Gastroesophageal sphincter (tissue), 4 donors: ENCODE results near the gene ACSF2. TPM values are rescaled to one million over a fixed set of nuclear protein-coding genes. Genes with fewer than 3 reads are reported as not detected.

Experiments used
- ATAC-seq: fragments of 150-250 bp; one replicate; pipeline ENCODE4 v1.9.1; 2016; ENCODE audit warnings: mild to moderate bottlenecking, moderate library complexity
- H3K27ac ChIP-seq, 4 donors: fragments of 200-600 bp; sonication (generic) in 3 of 4; 1 replicate in 3 of 4; 2 replicates in 1 of 4; pipeline ENCODE4 v1.5.1; 2016 to 2019
- H3K27me3 ChIP-seq: fragments of 200-600 bp; sonication (generic); one replicate; pipeline ENCODE4 v1.5.1; 2019
- H3K36me3 ChIP-seq, 2 donors: fragments of 200-600 bp; sonication (generic); one replicate each; pipeline ENCODE4 v1.5.1; 2019; ENCODE audit warnings: control low read depth in 1 of 2
- H3K4me1 ChIP-seq, 3 donors: fragments of 200-600 bp; sonication (generic); 1 replicate in 2 of 3; 2 replicates in 1 of 3; pipeline ENCODE4 v1.5.1; 2016 to 2019; ENCODE audit warnings: control low read depth in 2 of 3
- H3K4me3 ChIP-seq, 2 donors: fragments of 200-600 bp; sonication (generic); one replicate each; pipeline ENCODE4 v1.5.1; 2019; ENCODE audit warnings: mild to moderate bottlenecking in 1 of 2, moderate library complexity in 1 of 2
- H3K9me3 ChIP-seq, 3 donors: fragments of 200-600 bp; sonication (generic); one replicate each; pipeline ENCODE4 v1.5.1; 2017 to 2019; ENCODE audit warnings: control low read depth in 2 of 3
- CTCF ChIP-seq, 4 experiments: fragments of 200-600 bp in 2 of 4; fragments of 450-650 bp in 2 of 4; sonication (generic) in 1 of 4; IDR thresholded peaks; one replicate each; pipeline ENCODE4 v1.5.1; 2017 to 2019; ENCODE audit warnings: antibody characterized with exemption in 4 of 4, mild to moderate bottlenecking in 2 of 4, moderate library complexity in 2 of 4
- EP300 ChIP-seq: sonication (generic); formaldehyde crosslinking; IDR thresholded peaks from one replicate; pipeline ENCODE4 v1.6.1; 2017; ENCODE audit warnings: antibody characterized with exemption, mild to moderate bottlenecking
- POLR2A ChIP-seq, 2 donors: fragments of 450-650 bp; IDR thresholded peaks; one replicate each; pipeline ENCODE4 v1.6.1; 2017; ENCODE audit warnings: antibody characterized with exemption in 2 of 2, mild to moderate bottlenecking in 2 of 2, moderate library complexity in 1 of 2
- POLR2AphosphoS5 ChIP-seq: sonication (generic); formaldehyde crosslinking; IDR thresholded peaks from one replicate; pipeline ENCODE4 v1.6.1; 2017; ENCODE audit warnings: antibody characterized with exemption
- WGBS, 2 donors: methylation state at CpG; one replicate each; pipeline ENCODE4 v1.1.5; 2018; ENCODE audit warnings: low coverage in 1 of 2; 5-methylcytosine and 5-hydroxymethylcytosine counted together
- total RNA-seq, 4 donors: library from RNA; depleted of rRNA; stranded (reverse); fragments of >200 nt; gene quantifications; one replicate each; pipeline ENCODE4 v1.1.0, GENCODE V29; 2016

Gene ACSF2
- total RNA-seq, 4 donors from 2014 or later = 11.5 to 23.3 (median 16.1) TPM

GRCh38 chr17:50477976-50478375 is 52.0 kb downstream of the ACSF2 start:
- Histone ChIP-seq H3K4me3 (peak overlapping the region in 1 of 2 donors; percentile 82), H3K27ac (peak overlapping the region; percentile 78 to 93 (median 88)), H3K27me3 (peaks cover 16% of the 10 kb centered on the region), H3K4me1 (peaks cover 0 to 43% (median 8%) of the 10 kb centered on the region in 3 donors), H3K36me3 (peaks cover 0 to 15% of the 10 kb centered on the region in 2 donors), H3K9me3 (no peaks in the 10 kb centered on the region)
- WGBS, 2 donors = 20 to 100% methylated on average over 1 of the region's 7 CpGs
- no peak for ATAC-seq
- no peak for TF ChIP-seq EP300
- no peak for TF ChIP-seq CTCF (IDR thresholded peaks at IDR 0.05)
- no peak for TF ChIP-seq POLR2AphosphoS5
- TF ChIP-seq POLR2A (IDR thresholded peaks at IDR 0.05) = no peak

DNA sequence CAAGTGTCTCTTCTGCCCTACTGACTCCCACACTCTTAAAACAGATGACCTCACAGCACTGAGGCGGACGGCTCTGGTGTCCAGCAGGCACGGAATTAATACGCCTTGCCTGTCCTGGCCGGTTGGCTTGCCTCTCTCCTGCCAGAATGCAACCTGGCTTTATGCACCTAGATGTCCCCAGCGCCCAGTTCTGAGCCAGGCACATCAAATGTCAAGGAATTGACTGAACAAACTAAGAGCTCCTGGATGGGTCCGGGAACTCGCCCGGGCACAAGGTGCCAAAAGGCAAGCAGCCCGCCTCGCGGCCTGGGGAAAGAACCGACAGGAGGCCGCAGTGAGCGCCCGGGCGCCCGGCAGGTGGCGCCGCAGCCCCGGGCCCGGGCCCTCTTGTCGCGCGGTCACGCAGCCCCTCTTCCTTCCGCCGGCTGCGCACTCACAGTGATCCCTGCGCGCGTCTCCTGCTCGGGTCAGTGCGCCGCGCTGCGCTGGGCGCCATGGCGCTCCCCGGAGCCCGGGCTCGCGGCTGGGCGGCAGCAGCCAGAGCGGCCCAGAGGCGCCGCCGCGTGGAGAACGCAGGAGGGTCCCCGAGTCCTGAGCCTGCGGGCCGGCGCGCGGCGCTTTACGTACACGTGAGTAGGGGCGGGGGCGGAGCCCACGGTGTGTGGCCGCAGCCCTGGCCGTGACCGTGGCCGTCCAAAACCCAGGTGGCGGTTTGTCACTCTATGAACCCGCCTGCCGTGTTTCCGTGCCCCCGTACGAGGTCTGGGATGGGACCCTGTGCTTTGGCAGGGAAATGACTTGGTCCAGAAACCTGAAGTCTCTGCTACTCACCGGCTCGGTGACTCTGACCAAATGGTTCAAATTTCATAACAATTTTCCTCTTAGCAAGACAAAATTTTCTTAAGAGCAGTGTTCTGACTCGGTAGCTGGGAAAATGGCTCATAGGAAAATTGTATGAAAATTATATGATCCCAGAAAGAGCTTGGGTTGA is 52.7 kb downstream of the ACSF2 start, which contains the start of gene RSAD1:
Gene RSAD1, plus strand, starts transcription at position 470 of the 991 bp plus-strand sequence. Its CDS starts 25 bp downstream, at position 495.
- Histone ChIP-seq H3K27me3 (peaks cover 16% of the 10 kb centered on the region), H3K4me1 (peaks cover 0 to 50% (median 8%) of the 10 kb centered on the region in 3 donors), H3K9me3 (no peaks in the 10 kb centered on the region), H3K27ac (peak within 1 kb of the TSS; percentile 78 to 93 (median 88)), H3K36me3 (peaks cover 0 to 19% of the 10 kb centered on the region in 2 donors), H3K4me3 (peak within 1 kb of the TSS; percentile 82 to 83)
- ATAC-seq = peak; percentile 87
- peak; percentile 74 for TF ChIP-seq POLR2AphosphoS5
- no peak for TF ChIP-seq EP300
- peak; percentile 92 to 96 for TF ChIP-seq POLR2A (IDR thresholded peaks at IDR 0.05)
- peak in 3 of 4 experiments; percentile 90 to 94 (median 93) for TF ChIP-seq CTCF (IDR thresholded peaks at IDR 0.05)
- WGBS, 2 donors = 0% methylated on average over 1 to 12 of the region's 75 CpGs

- H3K4me3 ChIP-seq = peak overlapping the region; percentile 82 to 83
- H3K9me3 ChIP-seq = no peaks in the 10 kb centered on the region
- 100% methylated on average over 1 of the region's 19 CpGs; no CpG with 5 or more reads in 1 of the 2 donors for WGBS, 2 donors
- peak; percentile 20 to 69 (median 45) for TF ChIP-seq CTCF (IDR thresholded peaks at IDR 0.05)
- TF ChIP-seq EP300 = no peak
- peak; percentile 36 for ATAC-seq
- H3K27me3 ChIP-seq = peaks cover 16% of the 10 kb centered on the region
- H3K27ac ChIP-seq = peak overlapping the region in 3 of 4 donors; percentile 86 to 93 (median 91)
- H3K4me1 ChIP-seq = peaks cover 0 to 52% (median 8%) of the 10 kb centered on the region in 3 donors
- peaks cover 0 to 24% of the 10 kb centered on the region in 2 donors for H3K36me3 ChIP-seq
Measured at GRCh38 chr17:50479522-50480141, 53.6 kb downstream of the ACSF2 start.

- Histone ChIP-seq H3K36me3 (peaks cover 0 to 30% of the 10 kb centered on the region in 2 donors), H3K27ac (peak overlapping the region in 1 of 4 donors; percentile 93), H3K4me3 (no peak overlapping the region), H3K4me1 (peaks cover 0 to 52% (median 8%) of the 10 kb centered on the region in 3 donors), H3K27me3 (peaks cover 16% of the 10 kb centered on the region), H3K9me3 (no peaks in the 10 kb centered on the region)
- no peak for ATAC-seq
- TF ChIP-seq POLR2AphosphoS5 = no peak
- TF ChIP-seq EP300 = no peak
- no peak for TF ChIP-seq CTCF (IDR thresholded peaks at IDR 0.05)
- no peak for TF ChIP-seq POLR2A (IDR thresholded peaks at IDR 0.05)
- 79 to 82% methylated on average over 6 to 7 of the region's 7 CpGs for WGBS, 2 donors
Measured at GRCh38 chr17:50480142-50480764, 54.2 kb downstream of the ACSF2 start.
